ENCODE data around the gene RIMS3.

DNA sequence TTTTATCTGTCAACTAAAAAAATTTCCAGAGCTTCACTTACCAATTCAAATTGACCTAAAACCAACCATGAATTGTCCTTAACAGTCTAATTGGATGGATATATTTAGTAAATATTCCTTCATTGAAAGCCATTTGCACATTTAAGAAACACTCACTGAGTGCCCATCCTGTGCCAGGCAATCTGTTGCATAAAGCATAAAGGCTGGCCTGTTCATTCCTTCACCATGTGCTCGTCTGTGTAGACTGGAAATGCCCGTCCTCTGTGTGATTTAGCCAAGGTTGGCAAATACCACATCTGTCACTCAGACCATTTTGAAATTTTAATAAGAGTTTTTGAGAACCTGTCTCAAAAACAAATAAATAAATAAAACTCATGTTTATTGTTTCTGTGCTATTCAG, 76.9 kb downstream of the RIMS3 start:
- TF ChIP-seq CTCF (IDR thresholded peaks at IDR 0.05) (no peak), EZH2 (IDR thresholded peaks at IDR 0.05) (no peak), EZH2phosphoT487 (IDR thresholded peaks at IDR 0.05) (no peak)
